GM18870 (cell line): ENCODE data around the gene SLC66A3.

Source experiments
- ATAC-seq: cut with Tn5 transposase; IDR thresholded peaks from one replicate; pipeline ENCODE4 v1.9.1; 2021; ENCODE audit warnings: moderate library complexity; ENCODE audit not compliant: unreplicated experiment

SLC66A3 gene

DNA sequence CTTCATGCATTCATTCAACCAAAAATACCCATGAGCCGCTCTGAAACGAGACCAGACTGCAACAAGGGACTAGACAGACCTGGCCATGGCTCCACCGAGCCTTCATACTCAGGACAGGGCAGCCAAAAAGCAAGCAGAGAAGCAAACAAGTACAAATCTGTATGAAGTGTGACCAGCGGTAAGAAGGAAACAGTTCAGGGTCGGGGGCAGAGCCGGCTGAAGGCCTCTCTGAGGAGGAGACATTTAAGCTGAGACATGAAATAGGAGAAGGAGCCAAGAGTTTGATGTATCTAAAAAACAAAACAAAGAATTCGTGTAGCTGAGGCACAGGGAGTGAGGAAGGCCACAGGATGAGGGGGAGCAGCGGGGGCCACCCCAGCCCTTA lies 21.3 kb upstream of the SLC66A3 start:
- no peak for ATAC-seq

DNA sequence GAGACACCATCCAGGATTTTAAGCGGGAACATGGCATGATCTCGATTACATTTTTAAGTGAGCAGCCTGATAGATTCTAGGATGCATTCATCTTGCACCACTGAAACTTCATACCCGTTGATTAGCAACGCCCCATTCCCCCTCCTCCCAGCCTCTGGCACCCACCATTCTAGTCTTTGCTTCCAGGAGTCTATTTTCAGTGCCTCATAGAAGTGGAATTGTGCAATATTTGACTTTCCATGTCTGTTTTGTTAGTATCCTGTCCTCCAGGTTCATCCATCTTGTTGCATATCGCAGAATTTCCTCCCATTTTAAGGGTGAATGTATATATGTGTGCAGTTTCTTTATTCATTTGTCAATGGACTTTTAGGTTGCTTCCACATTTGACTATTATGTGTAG lies 20.9 kb upstream of the SLC66A3 start:
- ATAC-seq, result no peak

DNA sequence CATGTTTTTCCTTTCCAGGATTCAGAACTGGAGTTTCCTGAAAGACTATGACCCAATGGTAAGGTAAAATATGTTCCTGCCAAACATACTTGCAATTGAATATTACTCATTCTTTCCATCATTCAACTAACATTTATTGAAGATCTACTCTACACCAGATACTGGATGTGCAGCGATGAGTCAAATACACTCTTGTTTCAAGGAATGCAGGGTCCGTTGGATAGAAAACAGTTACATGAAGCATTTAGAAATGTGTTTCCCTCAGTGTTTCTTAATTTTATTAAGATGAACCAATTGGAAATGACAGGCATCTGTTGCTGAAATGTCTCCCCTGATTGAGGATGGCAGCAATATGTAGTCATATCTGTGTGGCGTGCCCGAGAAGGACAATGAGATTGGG lies 14.8 kb upstream of the SLC66A3 start:
- ATAC-seq, result no peak

GRCh38 chr2:11141319-11141718 lies 13.9 kb upstream of the SLC66A3 start:
- ATAC-seq, result no peak

DNA sequence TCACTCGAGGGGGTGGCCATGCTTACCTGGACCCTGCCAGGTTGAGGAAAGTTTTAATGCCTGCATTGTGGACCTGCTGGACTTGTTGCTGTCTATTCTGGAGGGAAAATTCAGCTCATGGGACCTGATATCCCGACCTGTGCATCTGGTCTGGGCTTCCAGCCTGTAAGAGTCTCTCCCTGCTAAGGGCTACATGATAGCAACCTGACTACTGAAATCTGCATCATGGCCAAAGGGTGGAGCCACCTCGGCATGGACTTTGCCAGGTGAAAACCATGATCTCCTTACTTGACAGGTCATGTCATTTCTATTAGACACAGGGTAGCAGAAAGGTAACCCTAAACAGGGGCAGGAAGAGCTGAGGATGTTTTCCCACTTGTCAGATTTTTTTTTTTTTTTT lies 12.9 kb upstream of the SLC66A3 start:
- ATAC-seq, result no peak

DNA sequence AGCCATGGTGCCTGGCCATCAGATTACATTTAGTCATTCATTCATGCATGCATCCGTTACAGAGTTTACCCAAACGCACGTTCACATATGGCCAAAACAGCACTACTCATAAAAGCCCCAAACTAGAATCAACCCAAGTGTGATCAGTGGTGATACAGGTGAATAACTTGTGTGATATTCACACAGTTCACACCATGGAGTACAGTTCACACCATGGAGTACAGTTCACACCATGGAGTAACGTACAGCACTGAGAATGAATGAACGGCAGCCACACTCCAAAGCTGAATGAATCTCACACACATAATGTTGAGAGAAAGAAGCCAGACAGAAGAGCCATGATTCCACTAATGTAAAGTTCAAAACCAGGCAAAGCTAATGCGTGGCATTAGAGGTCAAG lies 12.3 kb upstream of the SLC66A3 start:
- ATAC-seq, result no peak

DNA sequence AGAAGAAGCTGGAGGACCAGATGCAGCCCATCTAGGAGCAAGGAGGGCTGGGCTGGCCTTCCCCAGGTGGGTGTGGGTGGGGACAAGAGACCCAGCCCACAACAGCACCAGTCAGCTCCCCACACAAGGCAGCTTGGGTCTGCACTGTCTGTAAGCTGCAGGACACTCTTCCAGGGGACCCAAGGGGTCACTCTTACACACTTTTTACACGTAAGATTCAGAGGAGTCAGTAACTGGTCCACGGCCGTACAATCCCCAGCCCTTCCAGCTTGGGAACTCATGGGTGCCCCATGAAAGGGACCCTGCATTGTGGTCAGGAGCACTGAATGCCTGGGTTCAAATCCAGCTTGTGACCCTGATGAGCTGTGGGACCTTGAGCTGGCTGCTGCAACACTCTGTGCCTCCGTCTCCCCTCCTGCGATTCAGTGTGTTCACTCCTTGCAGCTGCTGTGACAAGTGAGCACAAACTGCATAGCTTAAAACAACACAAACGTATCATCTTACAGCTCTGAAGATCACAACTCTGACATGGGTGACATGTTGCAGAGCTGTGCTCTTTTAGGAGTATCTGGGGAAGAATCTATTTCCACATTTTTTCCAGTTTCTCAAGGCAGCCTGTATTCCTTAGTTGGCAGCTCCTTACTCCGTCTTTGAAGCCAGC lies 11.1 kb upstream of the SLC66A3 start:
- ATAC-seq, result no peak

DNA sequence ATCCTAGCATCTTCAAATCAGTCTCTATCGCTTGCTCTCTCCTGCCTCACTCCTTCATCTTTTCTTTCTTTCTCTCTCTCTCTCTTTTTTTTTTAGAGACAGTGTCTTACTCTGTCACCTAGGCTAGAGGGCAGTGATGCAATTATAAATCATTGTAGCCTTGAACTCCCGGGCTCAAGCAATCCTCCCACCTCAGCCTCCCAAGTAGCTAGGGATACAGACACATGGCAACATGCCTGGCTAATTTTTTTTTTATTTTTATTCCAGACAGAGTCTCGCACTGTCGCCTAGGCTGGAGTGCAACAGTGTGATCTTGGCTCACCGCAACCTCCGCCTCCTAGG lies 10.6 kb upstream of the SLC66A3 start:
- no peak for ATAC-seq

GRCh38 chr2:11145350-11145749 lies 9.9 kb upstream of the SLC66A3 start:
- ATAC-seq, result no peak

GRCh38 chr2:11146076-11146475 lies 9.2 kb upstream of the SLC66A3 start:
- no peak for ATAC-seq

GRCh38 chr2:11147263-11147662 lies 8.0 kb upstream of the SLC66A3 start:
- no peak for ATAC-seq

DNA sequence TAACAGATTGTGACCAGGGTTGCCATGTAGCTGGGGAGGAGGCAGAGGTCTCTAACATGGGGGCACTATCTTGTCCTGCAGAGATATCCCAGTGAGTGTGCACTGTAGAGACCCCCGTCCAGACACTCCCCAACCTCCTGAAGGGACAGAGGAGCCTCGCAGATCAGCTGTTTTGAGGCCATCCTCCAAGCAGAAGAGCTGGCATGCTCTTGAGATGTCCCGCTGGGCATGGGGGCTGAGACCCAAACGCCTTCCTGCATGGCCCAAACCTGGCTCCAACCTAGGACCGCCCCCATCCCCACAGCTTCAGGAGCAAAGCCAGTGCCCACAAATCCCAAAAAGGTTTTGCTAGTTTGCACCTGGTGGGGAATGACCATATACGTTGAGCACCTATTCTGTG lies 2.7 kb upstream of the SLC66A3 start:
- ATAC-seq, result no peak

DNA sequence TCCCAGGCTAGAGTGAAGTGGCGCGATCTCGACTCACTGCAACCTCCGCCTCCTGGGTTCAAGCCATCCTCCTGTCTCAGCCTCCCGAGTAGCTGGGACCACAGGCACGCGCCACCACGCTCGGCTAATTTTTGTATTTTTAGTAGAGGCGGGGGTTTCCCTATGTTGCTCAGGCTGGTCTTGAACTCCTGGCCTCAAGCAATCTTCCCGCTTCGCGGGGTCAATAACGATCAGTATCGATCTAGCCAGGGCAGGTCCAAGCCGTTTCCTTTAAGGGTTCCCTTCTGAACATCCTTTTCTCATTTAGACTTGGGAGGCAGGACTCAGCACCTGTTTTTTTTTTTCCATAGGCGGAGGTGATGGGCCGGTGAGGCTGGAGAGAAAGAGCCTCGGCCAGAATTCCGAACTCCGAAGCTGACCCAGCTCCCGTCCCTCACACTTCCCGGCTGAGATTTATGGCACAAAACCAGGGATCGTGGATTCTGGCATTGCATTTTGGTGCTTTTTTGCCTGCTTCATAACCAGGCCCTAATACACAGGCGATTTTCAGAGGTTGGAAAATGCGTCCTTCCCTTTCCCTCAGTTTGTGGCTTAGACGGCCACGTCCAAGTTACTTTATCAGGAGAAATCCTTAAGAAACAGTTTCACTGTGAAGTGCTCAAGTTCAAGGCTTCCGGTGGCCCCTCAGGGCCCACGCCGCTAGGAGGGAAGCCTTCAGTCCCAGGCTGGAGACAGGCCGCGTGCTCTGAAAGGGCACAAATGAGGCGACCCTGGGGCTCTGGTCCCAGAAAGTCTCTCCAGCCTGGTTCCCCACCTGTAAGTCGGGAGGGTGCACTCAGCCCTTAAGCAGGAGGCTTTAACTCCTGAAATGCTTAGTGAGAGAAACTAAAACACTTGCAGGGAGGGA lies 998 bp upstream of the SLC66A3 start:
- ATAC-seq, result peak; percentile 26

- peak; percentile 54 for ATAC-seq
Measured at GRCh38 chr2:11154923-11155380, 315 bp upstream of the SLC66A3 start.

- ATAC-seq, result no peak
Measured at GRCh38 chr2:11156396-11157075, 1.3 kb downstream of the SLC66A3 start.

- no peak for ATAC-seq
Measured at GRCh38 chr2:11157296-11157695, 2.0 kb downstream of the SLC66A3 start.

DNA sequence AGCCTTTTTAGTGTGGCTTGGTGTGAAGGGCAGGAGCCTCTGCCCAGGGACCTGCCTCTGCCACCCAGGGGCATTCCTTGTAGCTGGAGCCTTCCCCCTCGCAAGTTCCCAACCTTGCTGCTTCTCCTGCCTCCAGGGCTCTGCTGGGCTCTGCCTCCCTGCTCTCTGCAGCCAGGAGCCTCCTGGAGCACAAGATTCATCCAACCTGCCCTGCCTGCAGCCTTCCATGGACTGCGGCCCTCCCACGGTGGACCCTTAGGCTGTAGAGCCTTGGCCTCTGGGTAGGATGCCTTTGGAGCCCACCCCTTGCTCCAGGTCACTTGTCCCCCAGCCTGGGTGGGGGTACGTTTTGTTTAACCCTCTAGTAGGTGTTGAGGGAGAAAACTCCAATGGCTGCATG lies 2.5 kb downstream of the SLC66A3 start:
- ATAC-seq, result no peak

DNA sequence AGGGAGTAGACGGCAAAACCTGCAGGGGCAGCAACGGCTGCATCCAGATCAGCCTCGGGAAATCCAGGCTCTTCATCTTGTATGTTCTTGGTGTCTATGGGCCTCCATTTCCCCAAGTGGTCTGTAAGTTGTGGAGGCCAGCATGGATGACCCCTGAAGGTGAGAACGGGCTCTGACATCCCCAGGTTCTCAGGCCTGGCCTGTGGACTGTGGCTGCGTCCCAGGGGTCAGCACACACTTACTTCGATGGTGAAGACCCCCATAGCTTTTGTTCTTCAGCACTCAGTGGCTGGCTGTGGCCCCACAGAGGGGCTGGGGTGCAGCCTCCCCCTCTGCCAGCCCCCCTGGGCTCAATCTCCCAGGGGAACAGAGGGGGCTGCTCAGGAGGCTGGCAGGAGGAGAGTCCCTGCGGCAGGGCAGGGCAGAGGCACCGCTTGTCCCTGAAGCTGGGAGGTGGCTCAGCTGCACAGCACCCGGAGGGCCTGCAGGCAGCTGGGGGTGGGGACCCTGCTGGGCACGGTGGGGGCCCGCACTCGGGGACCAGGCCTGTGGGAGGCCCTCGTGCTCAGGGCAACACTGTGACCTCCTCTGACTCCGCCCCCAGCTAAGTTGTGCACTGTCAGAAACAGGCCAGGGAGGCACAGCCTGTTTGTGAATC lies 3.8 kb downstream of the SLC66A3 start:
- ATAC-seq, result no peak

- ATAC-seq, result no peak
Measured at GRCh38 chr2:11159574-11160170, 4.4 kb downstream of the SLC66A3 start.

DNA sequence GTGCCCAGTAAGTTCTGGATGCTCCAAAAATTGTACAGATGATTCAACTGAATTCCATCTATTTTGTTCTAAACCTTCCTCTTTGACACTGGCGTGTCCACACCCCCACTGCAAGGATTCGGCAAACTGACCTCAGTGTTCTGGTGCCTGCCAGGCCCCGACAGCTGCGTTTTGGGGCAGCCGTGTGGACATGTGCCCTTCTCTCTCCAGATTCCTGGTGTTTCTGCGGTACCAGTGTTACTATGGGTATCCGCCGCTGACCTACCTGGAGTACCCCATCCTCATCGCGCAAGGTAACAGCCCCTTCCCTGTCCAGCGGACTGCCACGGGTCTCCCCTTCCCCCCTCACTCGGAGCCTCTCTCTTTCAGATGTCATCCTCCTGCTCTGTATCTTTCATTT lies 5.0 kb downstream of the SLC66A3 start:
- no peak for ATAC-seq
